Inflammatory macrophage treated with lipopolysaccharide for 4 hours (primary cell): ENCODE measurements around the gene RUBCN.
A peak's percentile ranks its signal among the peaks of the same experiment; 100 is the strongest.
"Not testable (repeated sequence)": the region's sequence is repeated elsewhere in the genome, so short reads cannot be mapped to it uniquely, and the experiment has no call there.

Source experiments
- DNase-seq: peaks from one replicate; pipeline ENCODE4 v3.0.0-alpha.2; 2020

Gene RUBCN

GRCh38 chr3:197733042-197733441 lies 3.7 kb downstream of the RUBCN start:
- DNase-seq: no peak

GRCh38 chr3:197731483-197731882 lies 5.2 kb downstream of the RUBCN start:
- not testable (repeated sequence) for DNase-seq

GRCh38 chr3:197730770-197731169 lies 5.9 kb downstream of the RUBCN start:
- not testable (repeated sequence) for DNase-seq

- DNase-seq: no peak
These were observed 6.5 kb downstream of the RUBCN start for GRCh38 chr3:197730200-197730599.

GRCh38 chr3:197728487-197728886 lies 8.2 kb downstream of the RUBCN start:
- DNase-seq: peak; percentile 42

- not testable (repeated sequence) for DNase-seq
These were observed 8.8 kb downstream of the RUBCN start for GRCh38 chr3:197727878-197728277.

GRCh38 chr3:197722734-197723133 lies 14.0 kb downstream of the RUBCN start:
- no peak for DNase-seq

GRCh38 chr3:197720694-197721093 lies 16.0 kb downstream of the RUBCN start:
- DNase-seq: peak; percentile 21

GRCh38 chr3:197718891-197719290 lies 17.8 kb downstream of the RUBCN start:
- DNase-seq: no peak

- no peak for DNase-seq
These were observed 22.5 kb downstream of the RUBCN start for GRCh38 chr3:197714251-197714650.

- DNase-seq: no peak
These were observed 23.3 kb downstream of the RUBCN start for GRCh38 chr3:197713477-197713822.

- DNase-seq: peak; percentile 99
These were observed 24.6 kb downstream of the RUBCN start for GRCh38 chr3:197711973-197712707.

GRCh38 chr3:197710965-197711364 lies 25.7 kb downstream of the RUBCN start:
- not testable (repeated sequence) for DNase-seq

GRCh38 chr3:197709135-197709534 lies 27.6 kb downstream of the RUBCN start:
- peak; percentile 64 for DNase-seq

- no peak for DNase-seq
These were observed 30.0 kb downstream of the RUBCN start for GRCh38 chr3:197706658-197707057.

- no peak for DNase-seq
These were observed 34.9 kb downstream of the RUBCN start for GRCh38 chr3:197701841-197702240.

GRCh38 chr3:197700095-197700494 lies 36.6 kb downstream of the RUBCN start:
- no peak for DNase-seq

GRCh38 chr3:197697355-197697754 lies 39.3 kb downstream of the RUBCN start:
- no peak for DNase-seq

- no peak for DNase-seq
These were observed 42.5 kb downstream of the RUBCN start for GRCh38 chr3:197694251-197694650.

- DNase-seq: peak; percentile 91
These were observed 44.1 kb downstream of the RUBCN start for GRCh38 chr3:197692641-197693040.

- no peak for DNase-seq
These were observed 46.0 kb downstream of the RUBCN start for GRCh38 chr3:197690754-197691153.

GRCh38 chr3:197687570-197687969 lies 49.1 kb downstream of the RUBCN start:
- no peak for DNase-seq

- no peak for DNase-seq
These were observed 49.8 kb downstream of the RUBCN start for GRCh38 chr3:197686899-197687298.

GRCh38 chr3:197685546-197685945 lies 51.2 kb downstream of the RUBCN start:
- DNase-seq: no peak

- DNase-seq: no peak
These were observed 53.5 kb downstream of the RUBCN start for GRCh38 chr3:197683191-197683590.
